Inferior parietal cortex (tissue), 1 donor: ENCODE data around the gene RAF1.

Source experiments
- DNase-seq: peaks from one replicate; pipeline ENCODE4 v3.0.0-alpha.2; 2016; ENCODE audit errors: extremely low spot score

RAF1 gene

DNA sequence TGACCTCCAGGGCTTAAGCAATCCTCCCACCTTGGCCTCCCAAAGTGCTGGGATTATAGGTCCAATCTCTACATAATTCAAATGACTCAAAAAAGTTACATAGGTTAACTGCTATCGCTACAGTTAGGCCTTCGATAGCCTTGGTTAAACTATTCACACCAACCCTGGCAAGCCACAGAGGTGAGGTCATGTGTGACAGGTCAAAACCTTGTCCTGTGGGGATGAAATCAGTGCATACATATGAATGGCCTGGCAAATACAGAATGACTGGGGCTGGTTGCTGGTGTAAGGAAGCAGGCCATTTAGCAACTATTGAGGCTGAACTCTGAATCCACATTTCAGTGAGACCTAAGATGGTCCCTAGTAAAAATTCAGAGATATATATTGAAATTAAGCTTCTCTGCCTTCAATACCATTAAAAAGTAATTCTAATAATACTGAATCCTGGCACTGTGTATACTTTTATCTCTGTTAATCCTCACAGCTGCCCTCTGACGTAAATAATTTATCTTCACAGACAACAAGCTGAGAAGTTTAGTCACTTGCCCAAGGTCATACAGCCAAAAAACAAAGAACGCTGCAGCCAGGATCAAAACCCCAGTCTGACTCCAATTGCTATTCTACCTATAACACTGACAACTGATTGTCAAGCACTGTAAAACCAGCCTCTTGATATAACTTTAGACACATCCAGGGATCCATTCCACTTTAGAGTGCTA is 71.8 kb downstream of the RAF1 start:
- DNase-seq: no peak

DNA sequence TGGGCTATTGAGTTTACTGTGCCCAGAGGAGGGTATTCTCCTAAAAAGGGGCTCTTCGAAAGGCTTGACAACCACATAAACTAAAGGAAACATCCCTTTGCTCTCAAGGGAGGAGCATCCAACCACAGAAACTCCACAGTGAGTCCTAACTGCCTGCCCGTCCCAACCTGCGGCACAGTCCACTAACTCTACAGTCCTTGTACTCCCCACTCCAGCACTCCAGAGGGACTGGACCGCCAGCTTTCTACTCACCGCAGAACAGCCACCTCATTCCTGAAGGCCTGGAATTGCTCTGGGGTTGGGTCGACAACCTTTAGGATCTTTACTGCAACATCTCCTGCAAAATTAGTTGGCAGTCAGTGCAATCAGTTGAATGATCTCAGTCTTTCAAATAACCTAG is 72.5 kb downstream of the RAF1 start:
- DNase-seq: no peak

DNA sequence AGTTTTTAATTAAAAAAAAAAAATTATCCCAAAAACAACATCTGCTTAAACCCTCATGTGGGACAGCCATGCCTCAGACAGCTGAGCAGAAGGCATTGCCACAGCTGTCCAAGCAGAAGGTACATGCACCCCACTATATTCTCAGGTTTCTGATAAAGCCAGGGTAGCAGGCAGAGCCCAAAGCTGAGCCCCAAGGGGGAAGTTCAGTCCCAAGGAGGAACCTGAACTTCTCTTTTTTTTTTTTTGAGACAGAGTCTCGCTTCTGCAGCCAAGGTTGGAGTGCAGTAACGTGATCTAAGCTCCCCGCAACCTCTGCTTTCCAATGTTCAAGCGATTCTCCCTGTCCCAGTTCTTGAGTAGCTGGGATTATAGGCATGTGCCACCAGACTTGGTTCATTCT is 73.8 kb downstream of the RAF1 start:
- no peak for DNase-seq

DNA sequence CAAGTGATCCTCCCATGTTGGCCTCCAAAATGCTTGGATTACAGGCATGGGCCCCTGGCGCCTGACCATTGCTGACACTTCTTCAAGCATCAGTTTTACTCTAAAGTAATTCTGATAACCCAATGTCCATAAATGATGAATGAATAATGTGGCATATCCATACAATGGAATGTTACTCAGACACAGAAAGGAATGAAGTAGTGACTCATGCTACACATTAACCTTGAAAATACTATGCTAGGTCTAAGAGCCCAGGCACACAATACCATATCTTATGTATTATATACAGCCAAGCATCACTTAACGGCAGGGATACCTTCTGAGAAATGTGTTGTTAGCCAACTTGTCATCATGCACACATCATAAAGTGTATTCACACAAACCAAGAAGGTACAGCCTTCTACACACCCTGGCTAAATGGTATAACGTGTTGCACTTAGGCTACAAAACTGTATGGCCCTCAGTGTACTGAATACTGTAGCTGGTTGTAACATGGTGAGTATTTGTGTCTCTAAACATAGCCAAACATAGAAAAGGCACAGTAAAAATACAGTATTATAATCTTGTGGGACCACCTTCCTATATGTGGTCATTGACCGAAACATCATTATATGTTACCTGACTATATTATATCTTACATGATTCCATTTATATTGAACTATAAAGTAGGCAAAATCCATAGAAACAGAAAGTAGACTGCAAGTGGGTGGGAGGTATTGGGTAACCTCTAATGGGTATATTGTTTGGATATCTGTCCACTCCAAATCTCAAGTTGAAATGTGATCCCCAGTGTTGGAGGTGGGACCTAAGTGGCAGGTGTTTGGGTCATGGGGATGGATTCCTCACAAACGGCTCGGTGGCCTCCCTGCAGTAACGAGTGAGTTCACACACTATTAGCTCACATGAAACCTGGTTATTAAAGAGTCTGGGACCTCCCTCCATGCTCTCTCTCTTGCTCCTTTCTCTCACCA is 75.6 kb downstream of the RAF1 start:
- DNase-seq: no peak

DNA sequence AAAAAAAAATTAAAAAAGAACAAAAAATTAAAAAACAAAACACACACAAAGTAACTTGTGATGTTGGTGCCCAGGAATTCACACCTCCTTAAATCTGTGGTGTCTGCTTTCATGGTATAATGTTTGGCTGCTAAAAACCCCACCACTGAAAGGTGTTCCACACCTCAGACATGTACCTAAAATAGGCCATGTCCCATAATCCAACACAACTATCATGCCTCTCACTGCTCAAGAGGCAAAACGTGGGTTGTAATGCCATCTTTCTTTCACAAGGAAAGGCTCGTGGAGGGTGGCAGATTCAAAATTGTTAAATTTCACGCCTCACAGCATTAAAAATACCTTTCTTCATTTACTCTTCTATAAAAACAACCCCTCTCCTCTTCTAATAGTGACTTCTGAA is 77.5 kb downstream of the RAF1 start:
- no peak for DNase-seq

DNA sequence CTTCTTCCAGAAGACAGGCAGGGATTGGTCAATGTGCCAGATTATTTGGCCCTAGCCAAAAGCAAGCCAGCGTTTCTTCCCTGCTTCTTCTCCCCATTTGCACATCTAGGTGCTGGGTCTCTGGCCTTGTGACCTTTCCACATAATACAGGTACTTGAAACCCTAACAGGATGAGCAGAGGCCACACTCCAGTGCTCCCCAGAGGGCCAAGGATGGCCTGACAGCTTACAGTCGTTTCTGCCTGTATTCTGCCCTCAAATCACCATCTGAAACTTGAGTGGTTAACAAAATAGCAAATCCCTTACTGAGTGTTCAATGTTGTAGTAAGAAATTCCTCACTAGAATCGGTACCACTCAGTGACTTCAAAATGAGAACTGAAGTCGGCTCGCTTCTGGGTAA is 77.9 kb downstream of the RAF1 start:
- DNase-seq: no peak

DNA sequence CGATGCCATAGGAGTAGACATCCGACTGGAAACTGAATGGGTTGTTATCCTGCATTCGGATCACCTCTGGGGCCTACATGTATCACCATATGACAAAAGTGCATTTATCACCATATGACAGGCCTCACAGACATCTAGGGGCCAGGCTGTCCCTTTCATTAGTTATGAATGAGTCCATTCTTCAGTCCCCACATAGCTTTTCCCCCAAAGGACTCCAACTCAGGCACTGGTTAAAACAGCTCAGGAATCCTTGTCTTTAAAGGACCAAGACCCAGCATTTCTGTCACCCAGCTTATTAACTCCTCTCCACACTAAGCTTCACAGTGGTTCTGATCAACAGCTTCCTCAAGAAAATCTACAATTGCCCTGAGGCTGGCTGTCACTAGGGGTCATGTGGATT is 78.7 kb downstream of the RAF1 start:
- no peak for DNase-seq

DNA sequence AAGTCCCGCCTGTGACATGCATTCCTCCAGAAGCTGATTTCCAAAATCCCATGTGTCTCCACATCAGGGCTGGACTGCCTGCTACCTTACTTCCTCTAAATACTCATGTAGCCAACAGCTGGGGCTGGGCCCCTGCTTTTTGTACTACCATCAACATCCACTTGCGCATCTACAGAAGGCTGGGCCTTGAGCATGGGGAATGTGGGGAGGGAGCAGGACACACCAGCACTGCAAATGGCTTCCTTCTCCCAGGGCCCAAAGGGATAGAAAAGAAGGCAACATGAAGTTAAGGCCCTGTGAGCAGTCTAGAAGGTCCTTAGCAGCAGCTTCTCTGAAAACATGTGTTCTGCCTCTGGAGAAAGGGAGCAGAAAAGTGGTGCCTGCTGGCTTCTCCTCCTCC is 79.8 kb downstream of the RAF1 start:
- no peak for DNase-seq

DNA sequence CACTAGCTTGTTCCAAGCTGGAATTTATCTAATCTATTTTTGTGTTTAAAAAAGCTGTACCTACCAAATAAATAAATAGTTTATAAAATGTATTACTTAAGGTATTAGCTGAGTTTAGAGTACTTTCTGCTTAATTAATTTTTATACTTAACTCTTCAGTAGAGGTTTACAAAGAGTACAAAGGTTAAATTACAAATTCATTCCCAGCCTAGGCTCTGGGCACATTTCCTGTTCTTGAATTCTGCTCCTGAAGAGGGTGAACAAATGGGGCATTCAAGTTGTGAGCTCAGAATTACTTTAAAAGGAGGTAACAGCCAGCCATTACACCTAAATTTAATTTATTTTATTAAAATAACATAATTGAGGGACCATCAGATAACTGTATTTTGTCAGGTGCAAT is 80.6 kb downstream of the RAF1 start:
- DNase-seq: no peak

DNA sequence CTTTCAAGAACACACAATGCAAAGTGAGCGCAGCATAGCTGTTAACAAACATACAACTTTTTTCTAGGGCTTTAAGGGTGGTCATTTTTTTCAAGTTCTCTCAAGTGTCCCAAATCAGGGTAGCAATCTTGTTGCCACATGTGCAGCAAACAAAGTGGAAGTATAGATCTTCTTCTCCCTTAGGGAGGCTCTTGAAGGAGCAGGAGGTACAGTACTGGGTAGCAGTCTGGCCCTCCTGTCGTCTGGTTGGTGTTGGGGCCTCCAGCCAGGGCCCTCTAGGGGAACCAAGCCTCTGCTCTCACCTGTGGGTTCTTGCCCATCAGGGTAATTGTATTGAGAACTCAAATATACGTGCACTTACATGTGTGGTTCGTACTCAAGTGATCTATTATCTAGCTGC is 81.2 kb downstream of the RAF1 start:
- no peak for DNase-seq

DNA sequence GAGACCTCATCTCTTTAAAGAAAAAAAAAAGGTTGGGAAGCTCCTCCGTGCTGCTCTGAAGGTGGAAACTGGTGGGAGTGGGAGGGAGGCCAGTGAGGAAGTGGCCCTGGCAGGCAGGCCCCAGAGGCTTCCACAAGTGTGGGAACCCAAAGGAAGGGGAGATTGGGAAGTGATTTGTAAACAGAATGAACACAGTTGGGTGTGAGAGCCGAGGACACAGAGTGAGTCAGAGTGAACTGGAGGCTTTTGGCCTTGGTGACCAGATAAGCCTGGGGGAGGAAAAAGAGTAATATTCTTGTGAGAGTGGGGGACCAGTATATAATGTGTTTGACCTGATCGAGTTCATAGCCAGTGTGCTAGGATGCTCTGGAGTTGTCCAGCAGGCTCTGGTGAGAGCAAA is 84.0 kb downstream of the RAF1 start:
- DNase-seq: no peak

DNA sequence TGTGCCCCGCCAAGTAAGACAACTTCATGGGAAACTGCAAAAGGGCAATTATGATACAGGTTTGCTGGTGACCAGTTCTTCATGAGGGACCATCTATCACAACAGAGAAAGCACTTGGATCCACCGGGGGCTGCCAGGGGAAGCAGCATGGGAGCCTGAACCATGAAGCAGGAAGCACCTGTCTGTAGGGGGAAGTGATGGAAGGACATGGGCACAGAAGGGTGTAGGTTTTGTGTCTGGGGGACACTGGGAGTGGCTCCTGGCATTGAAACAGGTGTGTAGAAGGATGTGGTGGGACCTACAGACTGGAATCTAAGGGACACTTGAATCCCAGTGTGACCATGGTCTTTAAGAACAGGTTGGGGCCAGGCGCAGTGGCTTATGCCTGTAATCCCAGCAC is 84.5 kb downstream of the RAF1 start:
- no peak for DNase-seq

DNA sequence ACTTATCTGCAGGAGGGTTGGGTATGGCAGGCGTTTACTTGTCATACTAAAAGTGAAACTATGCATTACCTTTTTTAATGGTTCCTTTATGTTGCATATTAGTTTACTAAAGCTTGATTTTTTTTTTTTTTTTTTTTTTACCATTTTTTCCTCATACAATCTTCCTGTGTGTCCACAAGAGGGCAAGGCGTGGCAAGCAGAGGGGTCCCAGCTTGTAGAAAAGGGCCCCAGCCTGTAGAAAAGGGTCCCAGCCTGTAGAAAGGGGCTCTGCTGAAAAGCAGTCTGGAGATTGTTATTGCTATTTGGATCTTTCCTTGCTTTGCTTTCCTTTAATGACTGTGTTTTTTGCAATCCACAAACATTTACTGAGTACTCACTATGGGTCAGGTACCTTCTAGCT is 85.2 kb downstream of the RAF1 start:
- DNase-seq: no peak

DNA sequence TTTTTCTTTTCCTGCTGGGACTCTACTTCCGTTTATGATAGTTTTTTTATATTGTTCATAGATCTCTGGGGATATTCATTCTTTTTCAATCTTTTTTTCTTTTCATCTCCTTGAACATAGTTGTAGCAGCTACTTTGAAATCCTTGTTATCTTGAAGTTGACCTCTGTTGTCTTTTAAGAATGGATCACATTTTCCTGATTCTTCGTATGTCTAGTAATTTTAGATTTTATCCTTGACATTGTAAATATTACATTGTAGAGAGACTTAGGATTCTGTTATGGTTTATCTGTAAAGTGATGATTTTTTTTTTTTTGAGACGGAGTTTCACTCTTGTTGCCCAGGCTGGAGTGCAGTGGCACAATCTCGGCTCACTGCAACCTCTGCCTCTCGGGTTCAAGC is 86.5 kb downstream of the RAF1 start:
- no peak for DNase-seq

DNA sequence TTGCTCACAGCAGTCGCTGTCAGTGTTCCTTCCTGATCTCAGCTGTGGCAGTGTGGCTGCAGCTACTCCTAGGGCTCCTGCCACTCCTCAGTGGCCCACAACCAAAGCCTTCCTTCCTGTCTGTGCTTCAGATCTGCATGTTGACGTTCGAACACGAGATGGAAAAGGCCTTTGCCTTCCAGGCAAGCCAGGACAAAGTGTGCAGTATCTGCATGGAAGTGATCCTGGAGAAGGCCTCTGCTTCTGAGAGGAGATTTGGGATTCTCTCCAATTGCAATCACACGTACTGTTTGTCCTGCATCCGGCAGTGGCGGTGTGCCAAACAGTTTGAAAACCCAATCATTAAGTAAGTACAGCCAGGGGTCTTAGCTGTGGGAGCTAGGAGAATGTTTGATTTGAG is 89.3 kb downstream of the RAF1 start:
- no peak for DNase-seq

DNA sequence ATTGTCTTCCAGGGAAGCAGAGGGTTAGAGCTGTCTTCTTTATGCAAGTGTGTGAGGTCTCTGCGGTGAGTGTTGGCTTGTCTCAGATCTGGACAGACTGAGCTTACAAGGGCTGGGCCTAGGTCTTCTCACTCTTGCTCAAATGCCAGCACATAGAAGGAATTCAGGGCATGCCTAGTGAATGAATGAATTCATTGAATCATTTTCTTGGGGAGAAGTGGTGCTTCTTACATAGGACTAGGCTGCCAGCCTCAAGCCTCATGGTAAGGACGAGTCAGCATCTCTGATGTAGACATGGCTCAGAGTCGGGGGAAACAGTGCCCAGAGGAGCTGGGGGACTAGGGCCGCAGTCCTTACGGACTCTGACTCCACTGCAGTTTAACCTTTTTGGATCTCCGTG is 89.8 kb downstream of the RAF1 start:
- no peak for DNase-seq

DNA sequence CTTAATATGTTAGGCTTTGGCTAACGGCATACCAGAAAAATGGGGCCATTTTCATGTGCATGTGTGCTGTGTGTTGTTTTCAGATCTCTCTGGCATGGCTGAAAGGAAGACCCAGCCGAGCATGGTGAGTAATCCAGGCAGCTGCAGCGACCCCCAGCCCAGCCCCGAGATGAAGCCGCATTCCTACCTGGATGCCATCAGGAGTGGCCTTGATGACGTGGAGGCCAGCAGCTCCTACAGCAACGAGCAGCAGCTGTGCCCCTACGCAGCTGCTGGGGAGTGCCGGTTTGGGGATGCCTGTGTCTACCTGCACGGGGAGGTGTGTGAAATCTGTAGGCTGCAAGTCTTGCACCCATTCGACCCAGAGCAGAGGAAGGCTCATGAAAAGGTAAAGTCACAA is 91.9 kb downstream of the RAF1 start:
- DNase-seq: no peak

DNA sequence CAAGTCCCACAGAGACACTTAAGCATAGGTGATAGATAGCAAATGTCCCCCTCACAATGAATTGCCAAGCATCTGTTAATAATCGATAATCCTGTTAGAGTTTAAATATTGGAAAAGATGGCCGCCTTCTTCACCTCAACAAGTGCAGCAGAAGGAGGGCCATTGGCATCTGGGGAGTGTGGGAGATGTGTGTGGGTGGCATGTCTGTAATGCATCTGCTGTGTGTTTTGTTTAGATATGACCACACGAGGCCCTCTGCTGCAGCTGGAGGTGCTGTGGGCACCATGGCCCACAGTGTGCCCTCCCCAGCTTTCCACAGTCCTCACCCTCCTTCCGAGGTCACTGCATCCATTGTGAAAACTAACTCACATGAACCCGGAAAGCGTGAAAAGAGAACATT is 94.1 kb downstream of the RAF1 start:
- no peak for DNase-seq

DNA sequence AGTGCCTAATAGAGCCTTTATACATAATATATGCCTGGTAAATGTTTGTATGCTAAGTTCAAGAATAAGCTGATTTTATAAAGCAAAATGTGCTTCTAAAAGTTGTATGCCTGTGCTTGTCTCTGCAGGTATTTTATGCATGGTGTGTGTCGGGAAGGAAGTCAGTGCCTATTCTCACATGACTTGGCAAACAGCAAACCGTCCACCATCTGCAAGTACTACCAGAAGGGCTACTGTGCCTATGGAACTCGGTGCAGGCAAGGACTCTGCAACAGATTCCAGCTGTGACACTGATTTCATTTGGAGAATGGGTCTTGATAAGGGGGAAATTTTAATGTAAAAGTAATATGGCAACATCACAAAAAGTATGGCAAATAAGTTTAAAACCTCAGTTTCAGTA is 95.2 kb downstream of the RAF1 start:
- no peak for DNase-seq

DNA sequence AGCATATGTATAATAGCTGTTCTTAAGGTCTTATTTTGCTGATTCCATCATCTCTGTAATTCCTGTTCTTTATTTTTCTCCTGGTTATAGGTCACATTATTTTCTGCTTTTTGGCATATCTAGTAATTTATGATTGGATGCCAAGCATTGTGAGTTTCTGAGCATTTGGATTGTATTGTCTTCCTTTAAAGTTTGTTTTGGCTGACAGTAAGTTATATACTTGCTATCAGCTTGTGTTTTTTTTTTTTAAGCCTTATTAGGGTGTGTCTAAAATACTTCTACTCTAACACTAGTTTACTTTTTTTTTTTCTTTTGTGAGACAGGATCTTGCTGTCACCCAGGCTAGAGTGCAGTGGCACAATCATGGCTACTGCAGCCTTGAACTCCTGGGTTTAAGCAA is 96.9 kb downstream of the RAF1 start:
- no peak for DNase-seq

DNA sequence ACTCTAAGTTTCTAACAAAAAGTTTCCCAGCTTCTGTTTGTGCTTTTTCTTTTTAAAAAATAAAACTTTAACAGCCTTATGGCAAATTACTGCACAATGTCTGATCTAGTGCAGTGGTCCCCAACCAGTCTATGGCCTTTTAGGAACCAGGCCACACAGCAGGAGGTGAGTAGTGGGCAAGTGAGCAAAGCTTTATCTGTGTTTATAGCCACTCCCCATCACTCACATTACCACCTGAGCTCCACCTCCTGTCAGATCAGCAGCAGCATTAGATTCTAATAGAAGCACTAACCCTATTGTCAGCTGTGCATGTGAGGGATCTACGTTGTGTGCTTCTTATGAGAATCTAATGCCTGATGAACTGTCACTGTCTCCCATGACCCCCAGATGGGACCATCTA is 101.5 kb downstream of the RAF1 start:
- no peak for DNase-seq

DNA sequence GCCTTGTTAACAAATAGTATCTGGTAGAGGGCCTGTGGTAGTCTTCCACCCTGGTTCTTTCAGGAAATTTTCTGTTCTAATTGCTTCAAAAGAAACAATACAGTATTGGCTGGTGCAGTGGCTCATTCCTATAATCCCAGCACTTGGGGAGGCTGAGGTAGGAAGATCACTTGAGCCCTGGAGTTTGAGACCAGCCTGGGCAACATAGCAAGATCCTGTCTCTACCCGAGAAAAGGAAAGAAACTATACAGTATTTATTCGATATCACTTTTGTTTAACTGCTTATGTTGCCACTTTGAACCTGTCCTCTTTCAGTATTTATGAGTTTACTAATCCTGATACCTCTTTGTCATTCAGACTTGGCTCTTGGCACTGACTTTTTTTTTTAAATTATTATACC is 102.5 kb downstream of the RAF1 start:
- no peak for DNase-seq

DNA sequence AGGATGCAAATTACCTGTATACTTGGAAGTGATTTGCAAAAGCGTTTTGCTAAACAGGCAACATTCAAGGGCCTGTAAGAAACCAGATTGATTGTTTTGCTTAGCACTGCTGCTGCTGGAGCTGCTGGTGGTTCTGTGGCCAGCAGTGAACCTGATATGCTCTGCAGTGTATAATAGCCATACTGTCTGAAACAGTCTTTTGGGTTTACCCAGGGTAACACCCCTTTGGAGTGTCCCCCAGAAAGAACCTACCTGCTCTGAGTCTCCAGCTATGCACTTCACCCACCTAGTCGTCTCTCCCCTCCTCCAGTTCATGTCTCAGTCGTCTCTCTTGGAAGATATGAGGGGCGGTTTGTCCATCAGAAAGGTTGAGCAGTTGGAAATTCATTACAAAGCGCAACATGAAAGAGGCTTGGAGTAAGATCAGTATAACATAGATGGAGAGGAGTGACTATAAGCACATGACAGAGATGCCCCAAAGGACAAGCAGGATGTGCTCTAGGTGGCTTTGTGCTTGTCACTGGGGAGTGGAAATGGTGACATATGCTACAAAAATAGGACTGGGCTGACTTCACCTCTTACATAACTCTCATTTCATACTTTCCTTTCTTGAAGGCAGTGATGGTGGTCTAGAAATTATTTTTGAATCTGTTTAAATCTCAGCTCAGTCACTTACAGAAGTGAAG is 103.3 kb downstream of the RAF1 start:
- DNase-seq: no peak
